HEK293 (cell line): ENCODE data around the gene C2orf42.
"Not testable (repeated sequence)": the region's sequence is repeated elsewhere in the genome, so short reads cannot be mapped to it uniquely, and the experiment has no call there.

Source experiments
- BCL11A ChIP-seq: fragments of 450-650 bp; formaldehyde crosslinking; IDR thresholded peaks from 2 replicates; pipeline ENCODE4 v1.5.1; 2016; ENCODE audit warnings: low read depth, missing biosample characterization, missing genetic modification characterization
- CTCF ChIP-seq: fragments of 450-650 bp; formaldehyde crosslinking; IDR thresholded peaks from 2 replicates; pipeline ENCODE4 v1.5.1; 2016; ENCODE audit warnings: missing biosample characterization, missing genetic modification characterization
- ELK4 ChIP-seq: IDR thresholded peaks from 2 replicates; pipeline ENCODE4 v1.6.1; 2011; ENCODE audit warnings: mild to moderate bottlenecking, low read depth, low read length, borderline replicate concordance
- PRDM10 ChIP-seq: fragments of 450-650 bp; formaldehyde crosslinking; IDR thresholded peaks from 2 replicates; pipeline ENCODE4 v1.5.1; 2016; ENCODE audit warnings: missing biosample characterization, missing genetic modification characterization
- REST ChIP-seq: fragments of 450-650 bp; formaldehyde crosslinking; IDR thresholded peaks from 2 replicates; pipeline ENCODE4 v1.5.1; 2016; ENCODE audit warnings: missing biosample characterization, missing genetic modification characterization
- SP2 ChIP-seq: fragments of 450-650 bp; formaldehyde crosslinking; IDR thresholded peaks from 2 replicates; pipeline ENCODE4 v1.5.1; 2016; ENCODE audit warnings: missing biosample characterization, missing genetic modification characterization
- TRIM28 ChIP-seq: IDR thresholded peaks from 2 replicates; pipeline ENCODE4 v1.6.1; 2011; ENCODE audit warnings: low read length, control low read depth, borderline replicate concordance
- ZBTB1 ChIP-seq: fragments of 450-650 bp; formaldehyde crosslinking; IDR thresholded peaks from 2 replicates; pipeline ENCODE4 v1.5.1; 2016; ENCODE audit warnings: missing biosample characterization, missing genetic modification characterization
- ZBTB17 ChIP-seq: fragments of 450-650 bp; formaldehyde crosslinking; IDR thresholded peaks from 2 replicates; pipeline ENCODE4 v1.5.1; 2016; ENCODE audit warnings: missing biosample characterization, missing genetic modification characterization
- ZBTB49 ChIP-seq: fragments of 450-650 bp; formaldehyde crosslinking; IDR thresholded peaks from 2 replicates; pipeline ENCODE4 v1.5.1; 2016; ENCODE audit warnings: missing biosample characterization, missing genetic modification characterization, low read depth
- ZNF16 ChIP-seq: fragments of 450-650 bp; formaldehyde crosslinking; IDR thresholded peaks from 2 replicates; pipeline ENCODE4 v1.5.1; 2016; ENCODE audit warnings: low read depth, missing biosample characterization, missing genetic modification characterization
- ZNF350 ChIP-seq: fragments of 450-650 bp; formaldehyde crosslinking; IDR thresholded peaks from 2 replicates; pipeline ENCODE4 v1.5.0; 2017; ENCODE audit warnings: missing biosample characterization, mild to moderate bottlenecking, missing genetic modification characterization
- ZNF670 ChIP-seq: fragments of 450-650 bp; formaldehyde crosslinking; IDR thresholded peaks from 2 replicates; pipeline ENCODE4 v1.5.1; 2016; ENCODE audit warnings: missing biosample characterization, missing genetic modification characterization, low read depth

- TF ChIP-seq ZBTB1 (tag by site-specific recombination); ZNF350 (tag by site-specific recombination); CTCF (tag by site-specific recombination); ZBTB49 (tag by site-specific recombination); SP2 (tag by site-specific recombination); ZNF670 (tag by site-specific recombination); BCL11A (tag by site-specific recombination); ZBTB17 (tag by site-specific recombination); TRIM28; ELK4; PRDM10 (tag by site-specific recombination); ZNF16; REST (tag by site-specific recombination): not testable (repeated sequence)
Observed at GRCh38 chr2:70169654-70170245, 21.1 kb downstream of the C2orf42 start.
